H9 (cell line): ENCODE measurements around the gene APCDD1L. TPM values are rescaled to one million over a fixed set of nuclear protein-coding genes. Genes with fewer than 3 reads are reported as not detected.
"Not testable (repeated sequence)": the region's sequence is repeated elsewhere in the genome, so short reads cannot be mapped to it uniquely, and the experiment has no call there.

Experiments used
- DNase-seq: peaks from one replicate; pipeline ENCODE4 v3.0.0-alpha.2; 2017
- H2AFZ ChIP-seq: one replicate; pipeline ENCODE4 v1.6.1; 2013; ENCODE audit warnings: mild to moderate bottlenecking, low read length, control low read depth, moderate library complexity
- H2AK5ac ChIP-seq: 2 replicates; pipeline ENCODE4 v1.6.1; 2013; ENCODE audit warnings: low read length, control low read depth, mixed read lengths; ENCODE audit not compliant: insufficient read length
- H2BK120ac ChIP-seq: one replicate; pipeline ENCODE4 v1.6.1; 2013; ENCODE audit warnings: low read depth, mild to moderate bottlenecking, low read length, control low read depth, inconsistent platforms; ENCODE audit not compliant: poor library complexity, severe bottlenecking
- H2BK12ac ChIP-seq: 2 replicates; pipeline ENCODE4 v1.6.1; 2013; ENCODE audit warnings: low read length, control low read depth, mixed read lengths, low read depth; ENCODE audit not compliant: insufficient read length
- H2BK15ac ChIP-seq: 2 replicates; pipeline ENCODE4 v1.6.1; 2013; ENCODE audit warnings: low read depth, low read length, control low read depth
- H2BK20ac ChIP-seq: one replicate; pipeline ENCODE4 v1.6.1; 2013; ENCODE audit warnings: low read depth, mild to moderate bottlenecking, low read length, control low read depth, inconsistent platforms; ENCODE audit not compliant: poor library complexity, severe bottlenecking
- H2BK5ac ChIP-seq: 2 replicates; pipeline ENCODE4 v1.6.1; 2013; ENCODE audit warnings: low read length, control low read depth, mixed read lengths; ENCODE audit not compliant: insufficient read length
- H3K14ac ChIP-seq: 2 replicates; pipeline ENCODE4 v1.6.1; 2013; ENCODE audit warnings: low read length, control low read depth; ENCODE audit not compliant: insufficient read depth
- H3K18ac ChIP-seq: 2 replicates; pipeline ENCODE4 v1.6.1; 2013; ENCODE audit warnings: low read depth, mild to moderate bottlenecking, mixed read lengths, low read length, control low read depth; ENCODE audit not compliant: insufficient read length
- H3K23ac ChIP-seq: 2 replicates; pipeline ENCODE4 v1.6.1; 2013; ENCODE audit warnings: low read length, control low read depth, mixed read lengths, low read depth; ENCODE audit not compliant: insufficient read length
- H3K23me2 ChIP-seq: 2 replicates; pipeline ENCODE4 v1.6.1; 2013; ENCODE audit warnings: low read depth, mild to moderate bottlenecking, mixed read lengths, low read length, control low read depth; ENCODE audit not compliant: insufficient read length, poor library complexity, severe bottlenecking
- H3K27ac ChIP-seq: 2 replicates; pipeline ENCODE4 v1.5.1; 2013; ENCODE audit warnings: low read length, control low read depth, mixed read lengths, low read depth; ENCODE audit not compliant: insufficient read length
- H3K27me3 ChIP-seq: 2 replicates; pipeline ENCODE4 v1.6.1; 2013; ENCODE audit warnings: low read length, control low read depth, inconsistent platforms; ENCODE audit not compliant: insufficient read depth
- H3K4ac ChIP-seq: 2 replicates; pipeline ENCODE4 v1.6.1; 2013; ENCODE audit warnings: low read depth, mild to moderate bottlenecking, control low read depth, inconsistent platforms, low read length, moderate library complexity
- H3K4me1 ChIP-seq: 2 replicates; pipeline ENCODE4 v1.6.1; 2013; ENCODE audit warnings: low read length, control low read depth, inconsistent platforms; ENCODE audit not compliant: insufficient read depth
- H3K4me2 ChIP-seq: 2 replicates; pipeline ENCODE4 v1.6.1; 2013; ENCODE audit warnings: low read length, control low read depth, mixed read lengths; ENCODE audit not compliant: insufficient read length, insufficient read depth
- H3K56ac ChIP-seq: 2 replicates; pipeline ENCODE4 v1.6.1; 2013; ENCODE audit warnings: low read depth, mild to moderate bottlenecking, mixed read lengths, low read length, control low read depth; ENCODE audit not compliant: insufficient read length
- H3K79me1 ChIP-seq: 2 replicates; pipeline ENCODE4 v1.6.1; 2013; ENCODE audit warnings: low read depth, mild to moderate bottlenecking, moderate library complexity, low read length, control low read depth, inconsistent platforms; ENCODE audit not compliant: insufficient read depth, poor library complexity, severe bottlenecking
- H3K79me2 ChIP-seq: 2 replicates; pipeline ENCODE4 v1.6.1; 2013; ENCODE audit warnings: low read length, control low read depth, inconsistent platforms; ENCODE audit not compliant: insufficient read depth
- H3K9ac ChIP-seq: 2 replicates; pipeline ENCODE4 v1.6.1; 2013; ENCODE audit warnings: low read length, control low read depth, mixed read lengths; ENCODE audit not compliant: insufficient read length; ENCODE audit errors: extremely low read depth
- H3K9me3 ChIP-seq: one replicate; pipeline ENCODE4 v1.6.1; 2013; ENCODE audit warnings: low read depth, low read length, inconsistent platforms; ENCODE audit not compliant: control insufficient read depth
- H3T11ph ChIP-seq: one replicate; pipeline ENCODE4 v1.6.1; 2013; ENCODE audit warnings: mild to moderate bottlenecking, low read length, control low read depth, inconsistent platforms
- H4K20me1 ChIP-seq: one replicate; pipeline ENCODE4 v1.6.1; 2013; ENCODE audit not compliant: control insufficient read depth, insufficient read length, insufficient read depth
- H4K5ac ChIP-seq: 2 replicates; pipeline ENCODE4 v1.6.1; 2013; ENCODE audit warnings: low read depth, mild to moderate bottlenecking, mixed read lengths, low read length, control low read depth; ENCODE audit not compliant: insufficient read length
- H4K8ac ChIP-seq: replicated peaks from 2 replicates; pipeline ENCODE4 v1.6.1; 2013; ENCODE audit warnings: low read length, control low read depth, mixed read lengths, low read depth; ENCODE audit not compliant: insufficient read length
- H4K91ac ChIP-seq: 2 replicates; pipeline ENCODE4 v1.6.1; 2013; ENCODE audit warnings: low read depth, mild to moderate bottlenecking, moderate library complexity, mixed read lengths, low read length, control low read depth; ENCODE audit not compliant: insufficient read length
- H3K27ac Mint-ChIP-seq, 3 experiments: 2 replicates in 2 of 3; 3 replicates in 1 of 3; pipeline ENCODE4 v1.8.0; 2020 to 2021; ENCODE audit warnings: mixed read lengths in 3 of 3, mild to moderate bottlenecking in 1 of 3, moderate library complexity in 1 of 3
- H3K27me3 Mint-ChIP-seq: 2 replicates; pipeline ENCODE4 v1.8.0; 2021; ENCODE audit warnings: low read depth, mild to moderate bottlenecking, moderate library complexity, mixed read lengths
- H3K36me3 Mint-ChIP-seq, 3 experiments: 2 replicates in 2 of 3; 3 replicates in 1 of 3; pipeline ENCODE4 v1.8.0; 2020 to 2021; ENCODE audit warnings: low read depth in 3 of 3, mixed read lengths in 3 of 3; ENCODE audit not compliant: insufficient read depth in 1 of 3
- H3K4me1 Mint-ChIP-seq, 2 experiments: 2 replicates each; pipeline ENCODE4 v1.8.0; 2020; ENCODE audit warnings: mixed read lengths in 2 of 2
- H3K4me3 Mint-ChIP-seq, 2 experiments: 2 replicates in 1 of 2; 3 replicates in 1 of 2; pipeline ENCODE4 v1.8.0; 2020 to 2021; ENCODE audit warnings: mild to moderate bottlenecking in 2 of 2, mixed read lengths in 2 of 2, moderate library complexity in 1 of 2
- H3K9me3 Mint-ChIP-seq, 2 experiments: 2 replicates in 1 of 2; 3 replicates in 1 of 2; pipeline ENCODE4 v1.8.0; 2020; ENCODE audit warnings: mild to moderate bottlenecking in 2 of 2, mixed read lengths in 2 of 2, moderate library complexity in 1 of 2
- CTCF ChIP-seq: fragments of 200-600 bp; sonication (generic); conservative IDR thresholded peaks from 3 replicates; pipeline ENCODE4 v1.8.0; 2021; ENCODE audit warnings: antibody characterized with exemption, mild to moderate bottlenecking
- WGBS: extraction: QIAGEN DNeasy Blood & Tissue Kit; methylation state at CpG from one replicate; pipeline ENCODE4 v1.1.7; 2013; ENCODE audit warnings: missing lambda C conversion rate, low lambda C conversion rate, mixed read lengths; ENCODE audit not compliant: insufficient read length; ENCODE audit errors: extremely low coverage; 5-methylcytosine and 5-hydroxymethylcytosine counted together
- total RNA-seq: library from RNA; stranded (reverse); gene quantifications from 2 replicates; pipeline ENCODE4 v1.2.1, GENCODE V29; 2021

The APCDD1L gene
- total RNA-seq, 1 experiment from 2014 or later: 0.68 TPM

- H3K27me3 ChIP-seq: no peaks in the 10 kb centered on the region
- Mint-ChIP-seq H3K36me3 (peaks cover 17 to 22% (median 18%) of the 10 kb centered on the region in 3 experiments), H3K27me3 (no peaks in the 10 kb centered on the region), H3K4me3 (no peak overlapping the region), H3K27ac (no peak overlapping the region), H3K9me3 (peaks cover 0 to 5% of the 10 kb centered on the region in 2 experiments; a peak in 3 of 5 replicates), H3K4me1 (peaks cover 27 to 30% of the 10 kb centered on the region in 2 experiments)
- H4K8ac ChIP-seq: no peak overlapping the region
- H3K18ac ChIP-seq: no peak overlapping the region
- no peaks in the 10 kb centered on the region for H3K4me1 ChIP-seq
- no peak for DNase-seq
- H3K9me3 ChIP-seq: no peaks in the 10 kb centered on the region
- no peak overlapping the region for H4K91ac ChIP-seq
- no peaks in the 10 kb centered on the region for H4K20me1 ChIP-seq
- no CpG with 5 or more reads among the region's 2 CpGs for WGBS
- H2BK12ac ChIP-seq: no peak overlapping the region
- H3K79me2 ChIP-seq: peaks cover 12% of the 10 kb centered on the region; the same call in 1 of the 2 replicates
- no peak overlapping the region for H3K4me2 ChIP-seq
- H2BK20ac ChIP-seq: no peak overlapping the region
- H3K9ac ChIP-seq: no peak overlapping the region
- no peak overlapping the region for H3K56ac ChIP-seq
- no peak overlapping the region for H3K27ac ChIP-seq
- H3K14ac ChIP-seq: no peak overlapping the region
- H3K79me1 ChIP-seq: peaks cover 3% of the 10 kb centered on the region
- no peak overlapping the region for H2BK15ac ChIP-seq
- no peak for TF ChIP-seq CTCF
- H2BK5ac ChIP-seq: no peak overlapping the region
- H2AK5ac ChIP-seq: no peak overlapping the region
- no peak overlapping the region for H2BK120ac ChIP-seq
- H3K23me2 ChIP-seq: no peaks in the 10 kb centered on the region
- H3T11ph ChIP-seq: no peak overlapping the region
- no peak overlapping the region for H2AFZ ChIP-seq
- H3K4ac ChIP-seq: no peak overlapping the region
- no peak overlapping the region for H4K5ac ChIP-seq
- no peak overlapping the region for H3K23ac ChIP-seq
These were observed 86.8 kb downstream of the APCDD1L start for GRCh38 chr20:58428364-58428763.

- Mint-ChIP-seq H3K36me3 (peaks cover 16 to 20% (median 18%) of the 10 kb centered on the region in 3 experiments), H3K4me1 (peaks cover 23 to 29% of the 10 kb centered on the region in 2 experiments)
- H3K9me3 ChIP-seq, H2BK12ac ChIP-seq, H3K27ac ChIP-seq, H3K4me1 ChIP-seq, H2AK5ac ChIP-seq, H3K4ac ChIP-seq, H3K27me3 ChIP-seq, H3K23me2 ChIP-seq, H3T11ph ChIP-seq, DNase-seq, H2AFZ ChIP-seq, H3K4me2 ChIP-seq, H3K79me2 ChIP-seq, H3K18ac ChIP-seq, H3K9ac ChIP-seq, H4K91ac ChIP-seq, H3K27me3 Mint-ChIP-seq, H4K5ac ChIP-seq, H3K23ac ChIP-seq, H3K56ac ChIP-seq, H2BK5ac ChIP-seq, H2BK15ac ChIP-seq, H3K4me3 Mint-ChIP-seq, H4K20me1 ChIP-seq, H3K9me3 Mint-ChIP-seq, H2BK20ac ChIP-seq, H3K27ac Mint-ChIP-seq, H3K79me1 ChIP-seq, H2BK120ac ChIP-seq, H3K14ac ChIP-seq, H4K8ac ChIP-seq: not testable (repeated sequence)
- WGBS: no CpG with 5 or more reads among the region's 3 CpGs
These were observed 87.6 kb downstream of the APCDD1L start for GRCh38 chr20:58427571-58427970.
